Sigmoid colon (tissue), 7 donors: ENCODE results near the gene PABPN1. TPM values are rescaled to one million over a fixed set of nuclear protein-coding genes. Genes with fewer than 3 reads are reported as not detected.

Experiments
- DNase-seq: peaks from one replicate; pipeline ENCODE4 v3.0.0-alpha.2; 2019
- H3K27ac ChIP-seq, 4 donors: fragments of 200-600 bp; sonication (generic); one replicate each; pipeline ENCODE4 v1.5.1; 2016 to 2019; ENCODE audit warnings: mild to moderate bottlenecking in 1 of 4
- H3K27me3 ChIP-seq, 3 donors: fragments of 200-600 bp; sonication (generic); one replicate each; pipeline ENCODE4 v1.5.1; 2019; ENCODE audit warnings: mild to moderate bottlenecking in 1 of 3
- H3K36me3 ChIP-seq, 4 donors: fragments of 200-600 bp; sonication (generic); one replicate each; pipeline ENCODE4 v1.5.1; 2016 to 2019
- H3K4me1 ChIP-seq, 4 donors: fragments of 200-600 bp; sonication (generic); one replicate each; pipeline ENCODE4 v1.5.1; 2017 to 2019
- H3K4me3 ChIP-seq, 4 donors: fragments of 200-600 bp; sonication (generic); one replicate each; pipeline ENCODE4 v1.5.1; 2017 to 2019; ENCODE audit warnings: mild to moderate bottlenecking in 2 of 4, moderate library complexity in 1 of 4
- H3K9me3 ChIP-seq, 4 donors: fragments of 200-600 bp in 3 of 4; sonication (generic) in 3 of 4; one replicate each; pipeline versions ENCODE4 v1.5.1 to v1.6.1; 2013 to 2019
- EP300 ChIP-seq, 4 donors: sonication (generic); formaldehyde crosslinking; IDR thresholded peaks; one replicate each; pipeline ENCODE4 v1.6.1; 2017; ENCODE audit warnings: antibody characterized with exemption in 4 of 4
- POLR2A ChIP-seq, 2 donors: fragments of 450-650 bp; IDR thresholded peaks; one replicate each; pipeline ENCODE4 v1.6.1; 2016; ENCODE audit warnings: antibody characterized with exemption in 2 of 2, mild to moderate bottlenecking in 2 of 2, moderate library complexity in 2 of 2
- POLR2AphosphoS5 ChIP-seq, 4 donors: sonication (generic); formaldehyde crosslinking; IDR thresholded peaks; one replicate each; pipeline ENCODE4 v1.6.1; 2017; ENCODE audit warnings: antibody characterized with exemption in 4 of 4
- WGBS, 2 donors: extraction: QIAGEN DNeasy Blood & Tissue Kit; methylation state at CpG; one replicate each; pipeline ENCODE4 v1.1.7; 2013; 5-methylcytosine and 5-hydroxymethylcytosine counted together
- intact Hi-C: fragments of 100-400 bp; cut with DNase I; formaldehyde crosslinking; loops from one replicate; pipeline ENCODE4 v1.15.1; 2023
- polyA plus RNA-seq, 3 donors: library from polyadenylated mRNA; stranded (reverse); fragments of 200-250 nt; gene quantifications; one replicate each; pipeline ENCODE4 v1.2.3, GENCODE V29; 2013
- total RNA-seq, 4 donors: library from RNA; depleted of rRNA; stranded (reverse); fragments of >200 nt; gene quantifications; one replicate each; pipeline ENCODE4 v1.1.0, GENCODE V29; 2016
- TF ChIP-seq, protein P1 (sequence below), 4 experiments: fragments of 450-650 bp in 3 of 4; fragments of 200-600 bp in 1 of 4; IDR thresholded peaks; one replicate each; pipeline ENCODE4 v1.5.1; 2016 to 2019; ENCODE audit warnings: antibody characterized with exemption in 4 of 4, mild to moderate bottlenecking in 3 of 4, moderate library complexity in 2 of 4
- donor health status: healthy with polysubstance abuse.
- donor health status: Bipolar disorder and iron deficiency.
- donor health status: healthy.

Gene PABPN1
- total and polyA plus RNA-seq, 7 donors = 38.3 to 137 (median 69.1) TPM

DNA sequence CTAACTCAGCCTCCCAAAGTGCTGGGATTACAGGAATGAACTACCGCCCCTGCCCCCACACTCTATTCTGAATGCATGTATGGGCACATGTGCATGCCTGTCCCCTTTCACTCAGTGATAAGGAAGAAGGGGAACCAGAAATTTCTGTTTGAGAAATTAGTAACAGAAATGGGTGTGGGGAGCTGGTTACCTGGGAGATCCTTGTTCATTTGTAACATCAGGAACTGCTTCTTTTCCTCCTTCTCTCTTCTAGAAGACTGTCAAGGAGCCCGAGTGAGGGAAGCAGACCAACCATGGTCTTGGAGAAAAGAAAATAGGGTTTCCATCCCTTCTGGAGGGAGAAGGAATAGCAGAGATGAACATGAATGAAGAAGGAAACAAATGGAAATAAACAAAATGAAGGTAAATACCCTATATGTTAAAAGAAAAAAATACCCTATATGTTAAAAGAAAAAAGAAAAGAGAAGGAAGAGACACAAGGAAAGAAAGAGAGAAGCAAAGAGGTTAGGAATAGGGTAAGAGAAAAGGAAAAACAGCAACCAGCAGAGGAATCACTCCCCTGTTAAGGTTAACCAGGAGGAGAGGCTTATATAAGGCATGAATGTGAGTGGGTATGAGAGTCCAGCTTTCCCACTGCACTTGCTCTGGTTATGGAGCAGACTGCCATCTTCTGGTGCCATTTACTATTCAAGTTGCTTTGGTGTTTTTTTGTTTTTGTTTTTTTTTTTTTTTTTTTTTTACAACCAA lies 21.9 kb upstream of the PABPN1 start:
- peak overlapping the region; percentile 92 to 100 (median 100) for H3K27ac ChIP-seq
- no peak overlapping the region for H3K4me3 ChIP-seq
- peaks cover 0 to 21% (median 0%) of the 10 kb centered on the region in 4 donors for H3K36me3 ChIP-seq
- intact Hi-C loops = loop anchor here (1.0 kb wide), 1 partner anchor 34 kb away; no protein-coding TSS in a partner anchor
- H3K27me3 ChIP-seq = no peaks in the 10 kb centered on the region
- TF ChIP-seq EP300 (IDR thresholded peaks at IDR 0.05) (no peak), POLR2AphosphoS5 (IDR thresholded peaks at IDR 0.05) (no peak), POLR2A (IDR thresholded peaks at IDR 0.05) (no peak)
- TF ChIP-seq, protein P1, sequence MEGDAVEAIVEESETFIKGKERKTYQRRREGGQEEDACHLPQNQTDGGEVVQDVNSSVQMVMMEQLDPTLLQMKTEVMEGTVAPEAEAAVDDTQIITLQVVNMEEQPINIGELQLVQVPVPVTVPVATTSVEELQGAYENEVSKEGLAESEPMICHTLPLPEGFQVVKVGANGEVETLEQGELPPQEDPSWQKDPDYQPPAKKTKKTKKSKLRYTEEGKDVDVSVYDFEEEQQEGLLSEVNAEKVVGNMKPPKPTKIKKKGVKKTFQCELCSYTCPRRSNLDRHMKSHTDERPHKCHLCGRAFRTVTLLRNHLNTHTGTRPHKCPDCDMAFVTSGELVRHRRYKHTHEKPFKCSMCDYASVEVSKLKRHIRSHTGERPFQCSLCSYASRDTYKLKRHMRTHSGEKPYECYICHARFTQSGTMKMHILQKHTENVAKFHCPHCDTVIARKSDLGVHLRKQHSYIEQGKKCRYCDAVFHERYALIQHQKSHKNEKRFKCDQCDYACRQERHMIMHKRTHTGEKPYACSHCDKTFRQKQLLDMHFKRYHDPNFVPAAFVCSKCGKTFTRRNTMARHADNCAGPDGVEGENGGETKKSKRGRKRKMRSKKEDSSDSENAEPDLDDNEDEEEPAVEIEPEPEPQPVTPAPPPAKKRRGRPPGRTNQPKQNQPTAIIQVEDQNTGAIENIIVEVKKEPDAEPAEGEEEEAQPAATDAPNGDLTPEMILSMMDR (IDR thresholded peaks at IDR 0.05) = no peak
- WGBS, 2 donors = 60 to 80% methylated on average over 2 of the region's 2 CpGs
- no peaks in the 10 kb centered on the region for H3K9me3 ChIP-seq
- DNase-seq = no peak
- peaks cover 0 to 33% (median 26%) of the 10 kb centered on the region in 4 donors for H3K4me1 ChIP-seq

DNA sequence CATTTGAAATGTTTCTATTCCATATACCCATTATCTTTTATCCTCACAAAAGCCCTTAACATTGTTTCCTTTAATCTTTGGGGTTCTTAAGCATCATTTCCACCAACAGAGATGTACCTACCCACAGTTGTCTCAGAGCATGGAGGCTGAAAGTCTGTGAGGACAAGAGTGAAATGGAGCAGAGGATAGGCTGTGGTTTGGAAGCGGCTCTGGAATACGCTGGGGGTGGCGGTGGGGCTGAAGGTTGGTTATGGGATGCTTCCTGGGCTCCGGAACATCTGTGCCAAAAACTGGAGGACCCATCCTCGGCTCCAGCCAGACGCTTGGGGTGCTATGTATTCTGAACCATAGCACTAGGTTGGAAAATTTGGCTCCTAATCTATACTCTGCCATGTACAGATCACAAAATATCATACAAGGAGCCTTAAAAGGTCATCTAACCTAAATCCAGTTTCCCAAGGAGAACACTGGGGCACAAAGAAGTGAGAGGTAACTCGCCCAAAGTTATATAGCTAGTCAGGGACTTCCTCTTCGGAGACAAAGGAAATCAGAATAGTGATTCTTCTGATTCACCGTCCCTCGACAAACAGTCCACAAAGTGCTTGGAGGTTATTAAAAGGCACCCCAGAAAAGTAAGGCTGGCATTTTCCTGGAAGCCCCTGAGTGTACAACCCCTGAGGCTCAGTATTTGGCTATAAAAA lies 21.1 kb upstream of the PABPN1 start:
- intact Hi-C loops = loop anchor here (1.0 to 10.0 kb wide), 5 partner anchors 15 to 845 kb away; partner anchors contain the start of genes ACIN1, C14orf119, EMC9 and PRMT5
- 51 to 65% methylated on average over 10 of the region's 10 CpGs for WGBS, 2 donors
- Histone ChIP-seq H3K4me3 (peak overlapping the region; percentile 52 to 94 (median 66)), H3K27ac (peak overlapping the region; percentile 92 to 100 (median 100)), H3K4me1 (peaks cover 0 to 25% (median 21%) of the 10 kb centered on the region in 4 donors), H3K27me3 (no peaks in the 10 kb centered on the region), H3K36me3 (peaks cover 0 to 21% (median 0%) of the 10 kb centered on the region in 4 donors), H3K9me3 (no peaks in the 10 kb centered on the region)
- TF ChIP-seq POLR2AphosphoS5 (IDR thresholded peaks at IDR 0.05) (no peak), EP300 (IDR thresholded peaks at IDR 0.05) (no peak), POLR2A (IDR thresholded peaks at IDR 0.05) (no peak)
- TF ChIP-seq, protein P1 (IDR thresholded peaks at IDR 0.05) = no peak
- DNase-seq = no peak

DNA sequence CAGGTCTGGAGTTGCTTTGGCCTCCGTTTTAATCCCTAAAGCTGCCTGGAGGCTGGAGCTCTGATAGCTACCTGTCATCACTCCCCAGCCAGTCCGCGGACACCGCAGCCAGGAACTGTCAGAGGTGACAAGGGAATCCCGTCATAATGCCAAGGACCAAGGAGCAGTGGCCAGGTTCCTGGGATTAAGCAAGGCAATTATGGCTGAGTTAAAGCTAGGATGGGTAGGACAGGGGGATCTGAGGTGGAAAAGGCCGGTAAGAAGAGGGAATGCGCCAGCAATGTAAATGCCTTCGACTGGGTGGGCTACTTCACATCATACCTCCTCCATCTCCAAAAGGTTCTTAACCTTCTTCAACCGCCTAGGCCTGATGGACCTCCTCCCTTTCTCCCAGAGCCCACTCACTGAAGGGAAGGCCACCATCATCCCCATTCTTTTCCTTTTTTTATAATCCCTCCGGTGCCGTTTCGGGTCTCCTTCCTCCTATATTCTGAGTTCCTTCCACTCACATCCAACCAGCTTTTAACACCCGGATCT lies 20.5 kb upstream of the PABPN1 start:
- WGBS, 2 donors = 2 to 5% methylated on average over 13 of the region's 13 CpGs
- intact Hi-C loops = loop anchor here (2.0 to 10.0 kb wide), 4 partner anchors 16 to 844 kb away; partner anchors contain the start of genes ACIN1, C14orf119, EMC9 and PRMT5
- TF ChIP-seq EP300 (IDR thresholded peaks at IDR 0.05) (no peak), POLR2A (IDR thresholded peaks at IDR 0.05) (no peak), POLR2AphosphoS5 (IDR thresholded peaks at IDR 0.05) (no peak)
- TF ChIP-seq, protein P1 (IDR thresholded peaks at IDR 0.05) = no peak

DNA sequence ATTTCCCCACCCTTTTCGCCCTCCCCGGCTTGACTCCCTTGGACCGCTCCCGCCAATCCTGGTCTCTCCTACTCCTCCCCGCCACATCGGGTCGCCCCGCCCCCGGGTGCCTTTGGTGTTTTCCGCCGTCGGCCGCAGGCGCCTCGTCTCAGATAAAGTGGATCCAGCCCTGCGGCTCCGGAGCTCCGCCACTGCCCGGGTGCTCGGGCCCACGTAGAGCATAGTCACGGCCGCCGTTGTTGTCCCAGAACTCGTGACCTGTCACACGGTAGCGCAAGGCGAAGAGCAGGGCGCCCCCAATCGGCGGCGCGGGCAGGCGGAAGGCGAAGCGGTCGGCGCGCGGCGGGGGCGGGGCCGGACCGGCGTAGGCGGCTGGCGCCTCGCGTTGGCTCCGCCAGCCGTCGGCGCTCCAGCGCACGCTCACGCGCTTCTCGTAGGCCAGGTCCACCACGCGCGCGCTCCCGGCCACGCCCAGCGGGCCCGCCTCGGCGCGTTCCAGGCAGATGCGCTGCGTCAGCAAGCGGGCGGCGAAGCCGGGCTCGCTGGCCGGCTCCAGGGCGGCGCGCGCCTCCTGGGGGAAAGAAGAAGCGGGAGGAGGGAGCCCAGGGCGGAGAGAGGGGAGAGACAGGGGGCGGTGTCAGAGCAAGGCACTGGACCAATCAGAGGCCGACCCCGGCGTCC lies 19.8 kb upstream of the PABPN1 start:
- TF ChIP-seq, protein P1 (IDR thresholded peaks at IDR 0.05) = peak; percentile 36 to 63 (median 54)
- TF ChIP-seq POLR2AphosphoS5 (IDR thresholded peaks at IDR 0.05) (peak; percentile 61 to 90 (median 82)), POLR2A (IDR thresholded peaks at IDR 0.05) (peak; percentile 42 to 55), EP300 (IDR thresholded peaks at IDR 0.05) (peak in 2 of 4 donors; percentile 42 to 68)
- Histone ChIP-seq H3K4me3 (peak overlapping the region; percentile 56 to 94 (median 71)), H3K27ac (peak overlapping the region; percentile 92 to 100 (median 100)), H3K36me3 (peaks cover 0 to 21% (median 0%) of the 10 kb centered on the region in 4 donors), H3K27me3 (no peaks in the 10 kb centered on the region), H3K9me3 (no peaks in the 10 kb centered on the region), H3K4me1 (peaks cover 0 to 32% (median 28%) of the 10 kb centered on the region in 4 donors)
- WGBS, 2 donors = 1% methylated on average over 87 of the region's 87 CpGs
- intact Hi-C loops = loop anchor here (2.0 to 10.0 kb wide), 4 partner anchors 17 to 843 kb away; partner anchors contain the start of genes ACIN1, C14orf119, EMC9 and PRMT5
- peak; percentile 99 for DNase-seq

More for the DNA sequence above, 20.5 kb upstream of the PABPN1 start:
- Histone ChIP-seq H3K4me3 (peak overlapping the region; percentile 52 to 94 (median 66)), H3K27ac (peak overlapping the region; percentile 92 to 100 (median 100)), H3K36me3 (peaks cover 0 to 21% (median 0%) of the 10 kb centered on the region in 4 donors), H3K4me1 (peaks cover 0 to 25% (median 22%) of the 10 kb centered on the region in 4 donors), H3K9me3 (no peaks in the 10 kb centered on the region), H3K27me3 (no peaks in the 10 kb centered on the region)
- DNase-seq = peak; percentile 83
